GM19467 (cell line): Measurements from ENCODE around the gene CBLL1.

Experiments
- ATAC-seq: cut with Tn5 transposase; IDR thresholded peaks from one replicate; pipeline ENCODE4 v1.9.1; 2021; ENCODE audit warnings: mild to moderate bottlenecking, moderate library complexity; ENCODE audit not compliant: unreplicated experiment

The CBLL1 gene, protein sequence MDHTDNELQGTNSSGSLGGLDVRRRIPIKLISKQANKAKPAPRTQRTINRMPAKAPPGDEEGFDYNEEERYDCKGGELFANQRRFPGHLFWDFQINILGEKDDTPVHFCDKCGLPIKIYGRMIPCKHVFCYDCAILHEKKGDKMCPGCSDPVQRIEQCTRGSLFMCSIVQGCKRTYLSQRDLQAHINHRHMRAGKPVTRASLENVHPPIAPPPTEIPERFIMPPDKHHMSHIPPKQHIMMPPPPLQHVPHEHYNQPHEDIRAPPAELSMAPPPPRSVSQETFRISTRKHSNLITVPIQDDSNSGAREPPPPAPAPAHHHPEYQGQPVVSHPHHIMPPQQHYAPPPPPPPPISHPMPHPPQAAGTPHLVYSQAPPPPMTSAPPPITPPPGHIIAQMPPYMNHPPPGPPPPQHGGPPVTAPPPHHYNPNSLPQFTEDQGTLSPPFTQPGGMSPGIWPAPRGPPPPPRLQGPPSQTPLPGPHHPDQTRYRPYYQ

DNA sequence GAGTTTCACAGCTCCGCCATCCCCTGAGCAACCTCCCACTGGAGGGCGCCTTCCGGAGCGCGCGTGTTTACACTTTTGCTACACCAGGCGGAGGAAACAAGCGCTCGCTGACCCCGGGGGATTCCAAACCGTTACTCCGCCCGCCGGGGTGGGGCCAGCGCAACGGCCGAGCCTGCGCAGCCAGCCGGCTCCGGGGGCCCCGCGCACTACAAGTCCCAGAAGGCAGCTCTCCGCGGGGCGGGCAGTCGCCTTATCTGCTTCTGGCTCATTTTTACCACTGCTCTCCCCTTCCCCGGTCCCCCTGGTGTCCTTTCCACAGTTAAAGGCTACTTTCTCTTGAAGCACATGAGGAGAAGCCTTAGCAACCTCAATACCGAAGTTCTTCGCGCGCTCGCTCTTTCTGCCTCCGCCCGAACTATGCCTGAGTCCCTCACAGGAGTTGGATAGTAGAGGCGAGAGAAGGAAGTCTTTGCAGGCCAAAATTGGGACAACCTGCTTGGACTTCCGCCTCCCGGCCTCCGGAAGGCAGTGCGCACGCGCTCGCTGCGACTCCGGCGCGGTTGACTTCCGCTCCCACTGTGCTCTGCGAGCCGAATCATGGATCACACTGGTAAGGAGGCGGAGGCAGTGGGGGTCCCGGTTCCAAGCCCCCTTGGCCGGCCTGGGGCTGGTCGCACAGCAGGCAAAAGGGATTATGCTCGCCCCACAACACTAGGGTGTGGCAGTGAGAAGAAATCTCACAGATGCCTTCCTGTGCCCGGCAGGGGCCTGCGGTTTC, at the start of gene CBLL1:
CBLL1 (plus strand) TSS at position 576 of the 778 bp plus-strand sequence; CDS start at position 598, 22 bp downstream.
- peak; percentile 91 for ATAC-seq

DNA sequence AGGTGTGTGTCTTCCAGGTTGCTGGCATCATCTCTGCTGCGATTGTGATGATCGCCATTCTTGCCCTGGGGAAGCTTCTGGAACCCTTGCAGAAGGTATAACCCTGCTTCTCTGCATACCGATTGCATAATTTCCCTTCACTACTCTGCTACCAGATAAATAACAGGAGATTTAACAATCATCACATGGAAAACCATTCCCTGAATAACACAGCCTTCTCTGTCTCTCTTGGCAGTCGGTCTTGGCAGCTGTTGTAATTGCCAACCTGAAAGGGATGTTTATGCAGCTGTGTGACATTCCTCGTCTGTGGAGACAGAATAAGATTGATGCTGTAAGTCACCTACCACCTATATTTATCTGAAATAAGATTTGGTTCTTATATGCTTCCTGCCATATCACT, 49.6 kb upstream of the CBLL1 start:
- no peak for ATAC-seq

DNA sequence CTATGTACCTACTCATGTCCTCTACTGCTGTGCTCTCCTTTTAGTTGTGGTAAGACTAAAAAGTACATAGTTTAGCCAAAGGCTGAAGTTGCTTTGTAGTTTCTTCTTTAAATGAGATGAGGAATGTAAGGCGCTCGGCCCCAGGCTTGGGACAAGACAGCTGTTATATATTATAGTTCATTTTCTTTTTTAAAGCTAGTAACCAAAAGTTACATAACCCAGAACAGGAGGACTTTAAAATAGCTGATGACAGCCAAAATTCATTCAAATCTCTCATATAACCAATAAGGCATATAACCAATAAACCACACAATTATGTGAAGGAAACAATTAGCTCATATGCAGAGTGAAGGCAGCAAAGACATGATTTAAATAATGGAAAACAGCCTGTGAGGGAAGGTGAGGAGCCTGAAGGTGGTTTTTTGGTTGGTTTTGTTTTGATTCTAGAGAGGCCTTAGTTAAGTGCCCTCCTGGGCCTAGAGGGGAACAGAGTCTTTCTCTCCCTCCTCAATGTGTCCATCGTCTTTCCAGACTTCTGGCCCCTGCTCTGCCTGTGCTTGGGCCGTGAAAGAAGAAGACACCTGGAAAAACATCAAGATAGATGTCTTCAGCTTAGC, 47.5 kb upstream of the CBLL1 start:
- ATAC-seq, result no peak

DNA sequence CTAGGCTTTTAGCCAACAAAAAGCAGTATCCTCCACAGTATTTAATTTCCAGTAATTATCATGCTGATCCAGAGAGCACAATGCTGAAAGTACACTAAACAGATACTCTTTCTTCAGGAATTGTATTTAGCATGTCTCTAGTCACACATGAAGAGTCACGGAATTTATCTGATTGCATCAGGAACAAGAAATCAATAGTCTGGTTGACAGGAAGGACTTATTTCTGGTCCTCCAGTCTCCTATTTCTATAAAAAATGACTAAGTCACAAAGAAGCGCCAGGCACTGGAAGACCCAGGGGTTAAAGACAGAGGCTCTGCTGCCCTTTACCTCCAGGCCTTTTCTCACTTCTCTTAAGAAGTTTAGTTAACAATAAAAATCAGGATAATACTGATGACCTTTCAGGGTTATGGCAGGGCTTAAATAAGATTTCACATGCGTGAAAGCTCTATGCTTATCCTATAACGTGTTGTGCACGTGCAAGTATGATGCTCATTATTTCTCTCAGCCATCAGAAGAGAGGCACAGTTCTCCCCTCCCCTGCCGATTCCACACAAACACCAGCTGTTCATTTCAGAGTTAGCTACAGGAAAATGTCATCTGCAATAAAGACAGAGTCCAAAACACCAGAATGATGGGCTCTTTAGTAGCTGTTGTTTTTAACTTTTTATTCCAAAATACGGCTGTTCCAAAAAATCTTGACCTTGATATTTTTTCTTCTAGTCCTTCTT, 46.5 kb upstream of the CBLL1 start:
- ATAC-seq, result no peak

DNA sequence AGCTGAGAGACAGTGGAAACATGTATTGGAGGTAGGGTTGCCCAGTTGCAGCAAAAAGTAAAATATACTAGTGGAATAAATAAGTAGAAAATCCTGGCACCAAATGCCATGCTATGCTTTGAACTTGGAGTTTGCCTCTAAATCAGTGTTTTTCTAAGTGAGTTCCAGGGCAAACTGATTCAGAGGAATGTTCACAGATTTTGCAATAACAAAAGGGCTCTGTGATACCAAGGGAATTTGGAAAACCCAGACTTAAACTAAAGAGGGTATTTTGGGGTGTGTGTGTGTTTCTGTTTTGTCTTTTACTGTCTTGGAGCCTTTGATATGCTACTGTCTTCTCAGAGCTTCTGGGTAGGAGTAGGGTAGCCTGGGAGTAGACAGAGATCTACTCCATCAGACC, 43.4 kb upstream of the CBLL1 start:
- no peak for ATAC-seq

DNA sequence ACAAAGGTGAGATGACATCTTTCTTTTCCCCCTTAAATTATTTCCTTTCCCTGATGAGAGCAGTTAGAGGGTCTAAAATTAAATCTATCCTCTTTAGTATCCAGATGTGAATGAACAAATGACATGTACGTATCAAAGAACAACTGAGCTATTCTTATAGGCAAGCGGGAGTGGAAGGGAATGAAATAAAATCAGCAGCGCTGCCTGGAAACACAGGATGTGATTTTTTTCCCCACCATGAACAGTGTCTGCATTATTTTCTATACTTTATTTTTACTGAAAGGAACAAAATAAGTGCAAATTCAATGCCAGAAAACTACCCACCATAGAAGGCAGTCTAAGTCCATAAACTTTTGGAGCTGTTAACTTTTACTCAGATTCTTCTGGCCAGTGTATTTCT, 42.8 kb upstream of the CBLL1 start:
- ATAC-seq, result no peak

DNA sequence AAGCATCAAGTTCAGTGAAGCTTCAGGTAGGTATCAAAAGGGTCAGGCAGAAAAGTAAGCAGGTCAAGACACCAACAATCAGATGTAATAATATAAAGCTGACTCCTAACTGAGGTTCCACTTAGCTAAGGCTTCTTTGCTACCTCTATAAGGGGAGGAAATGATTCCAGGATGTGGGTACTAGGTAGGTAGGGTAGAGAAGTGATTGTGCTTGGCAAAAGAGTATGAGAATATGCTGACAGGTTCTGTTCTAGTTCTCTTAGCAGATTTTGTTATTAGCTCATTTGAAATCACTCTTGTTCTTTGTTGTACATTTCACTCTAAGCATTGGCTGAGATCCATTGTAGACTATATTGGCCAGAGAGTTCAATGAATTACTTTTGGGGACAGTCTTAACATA, 40.7 kb upstream of the CBLL1 start:
- ATAC-seq, result no peak

DNA sequence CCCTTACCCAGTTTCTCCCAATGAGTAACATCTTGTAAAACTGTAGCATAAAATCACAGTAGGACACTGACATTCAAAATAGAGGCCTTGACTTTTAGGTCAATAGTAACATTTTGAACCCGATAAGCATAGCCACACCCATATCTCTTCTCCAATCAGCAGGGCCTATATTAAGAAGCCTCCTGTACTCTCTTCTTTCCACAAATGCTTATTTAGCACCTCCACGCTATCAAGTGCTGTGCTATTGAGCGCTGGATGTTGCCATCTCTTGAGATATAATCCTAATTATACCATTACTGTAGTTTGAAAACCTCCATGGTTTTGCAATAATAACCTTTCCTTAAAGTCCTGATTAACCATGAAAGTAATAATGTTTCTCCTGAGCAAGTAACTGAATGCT, 40.1 kb upstream of the CBLL1 start:
- ATAC-seq, result no peak

DNA sequence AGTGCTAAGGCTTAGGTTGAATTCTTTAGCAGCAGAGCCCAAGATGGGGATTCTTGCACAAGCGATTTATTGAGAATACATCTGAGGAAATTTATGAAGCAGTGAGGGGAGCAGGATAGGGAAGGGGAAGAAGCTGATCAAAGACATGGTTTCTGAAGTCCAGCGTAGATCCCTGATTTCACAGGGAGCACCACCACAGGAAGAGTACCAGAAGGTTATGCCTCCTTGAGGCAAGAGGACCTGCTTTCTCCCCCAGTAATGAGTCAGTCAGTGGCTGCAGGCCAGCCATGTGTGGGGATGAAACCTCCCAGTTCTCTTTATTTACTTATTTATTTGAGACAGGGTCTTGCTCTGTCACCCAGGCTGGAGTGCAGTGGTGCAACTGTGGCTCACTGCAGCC, 35.0 kb upstream of the CBLL1 start:
- no peak for ATAC-seq

DNA sequence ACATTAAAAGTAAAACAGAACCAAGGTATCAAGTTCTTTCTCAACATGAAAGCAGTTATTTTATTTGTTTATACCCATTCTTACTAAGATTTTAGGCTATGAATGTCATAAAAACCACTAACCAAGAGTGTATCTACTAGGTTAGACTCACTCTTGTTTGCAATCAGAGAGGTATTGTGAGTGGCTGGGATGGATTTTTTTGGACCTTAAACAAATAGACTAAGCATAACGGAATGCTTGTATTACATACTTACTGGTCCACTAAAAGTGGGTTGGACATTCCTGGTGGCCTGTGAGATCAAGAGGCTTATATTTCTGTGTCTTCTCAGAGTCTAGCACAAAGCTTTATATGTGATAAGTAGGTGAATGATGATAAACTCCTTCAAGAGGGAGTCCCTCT, 32.6 kb upstream of the CBLL1 start:
- no peak for ATAC-seq

DNA sequence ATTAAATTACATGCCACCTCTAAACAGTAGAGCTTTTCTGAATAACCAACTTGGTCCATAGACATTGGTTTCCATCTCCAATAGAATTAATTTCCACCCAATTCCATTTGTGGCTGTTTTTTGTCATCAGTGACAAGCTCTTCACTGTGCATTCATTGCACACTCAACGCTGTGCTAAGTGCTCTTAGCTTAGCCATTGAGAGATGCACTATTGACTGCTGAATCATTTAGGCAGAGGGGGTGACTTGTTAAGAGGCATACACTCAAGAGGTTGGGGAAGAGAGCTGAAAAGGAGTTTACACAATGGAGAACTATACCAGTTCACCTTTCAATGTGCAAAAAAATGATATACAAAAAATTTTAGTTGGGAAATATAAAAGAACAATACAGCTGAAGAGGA, 31.9 kb upstream of the CBLL1 start:
- no peak for ATAC-seq

DNA sequence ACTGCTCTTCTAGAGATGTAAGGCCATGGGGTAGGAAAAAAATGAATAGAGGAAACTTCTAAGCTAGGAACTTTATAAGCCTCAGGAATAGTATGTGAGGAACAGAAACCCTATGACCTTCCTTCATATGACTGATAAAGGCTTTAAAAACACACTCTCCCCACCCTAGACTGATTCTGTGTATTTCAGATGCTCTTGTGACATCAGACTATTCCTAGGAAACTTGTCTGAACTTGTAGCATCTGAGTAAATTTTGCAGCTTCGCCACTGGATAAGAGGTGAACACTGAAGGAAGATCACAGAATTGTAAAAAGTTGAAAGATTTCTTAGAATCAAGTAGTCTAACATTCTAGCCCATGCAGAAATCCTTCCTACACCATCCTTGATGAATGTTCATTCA, 31.0 kb upstream of the CBLL1 start:
- no peak for ATAC-seq

DNA sequence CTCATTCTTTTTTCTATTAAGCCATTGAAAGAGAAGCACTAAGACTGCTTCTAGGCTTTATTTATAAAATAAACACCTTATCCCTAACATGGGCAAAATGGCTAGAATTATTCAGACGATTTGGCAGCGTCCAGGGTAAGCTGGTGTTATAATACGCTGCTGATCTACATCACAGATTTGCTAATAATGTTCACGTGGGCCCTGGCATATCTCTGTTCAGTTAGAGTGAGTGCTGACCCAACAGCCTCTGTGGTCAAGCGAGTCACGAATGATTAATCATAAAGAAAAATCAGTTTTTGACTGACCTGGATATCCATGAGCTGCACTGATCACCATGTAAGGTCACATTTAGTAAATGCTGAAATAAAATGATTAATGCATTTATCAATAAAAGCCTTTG, 28.4 kb upstream of the CBLL1 start:
- no peak for ATAC-seq

DNA sequence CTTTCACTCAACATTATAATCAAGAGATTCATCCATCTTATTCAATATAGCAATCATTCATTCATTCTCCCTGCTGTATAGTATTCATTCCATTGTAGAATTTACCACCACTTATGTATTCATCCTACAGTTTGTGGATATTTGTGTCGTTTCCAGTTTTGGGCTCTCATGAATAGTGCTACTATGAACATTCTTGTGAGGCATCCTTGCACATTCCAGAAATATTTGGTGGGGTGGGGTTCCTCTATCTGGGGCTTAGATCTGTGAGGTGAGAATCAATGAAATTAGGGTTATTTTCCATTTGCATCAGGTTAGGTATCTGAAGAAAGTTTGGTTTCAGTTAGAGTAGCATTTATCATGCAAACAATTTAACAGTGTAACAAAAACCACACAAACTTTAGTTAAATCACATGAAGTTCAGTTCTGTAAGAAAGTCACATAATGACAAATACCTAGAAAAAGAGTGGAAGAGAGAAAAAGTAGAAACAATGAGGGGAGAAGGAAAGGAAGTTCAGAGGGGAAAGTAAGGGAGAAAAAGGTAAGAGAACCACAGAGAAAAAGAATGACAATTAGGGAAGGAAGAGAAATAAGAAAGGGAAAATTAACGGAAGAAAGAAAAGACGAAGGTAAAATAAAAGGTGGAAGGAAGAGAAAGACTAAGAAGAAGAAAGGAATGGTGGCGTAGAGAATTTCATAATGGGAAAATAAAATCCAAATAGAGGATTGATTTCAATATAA, 25.3 kb upstream of the CBLL1 start:
- no peak for ATAC-seq

DNA sequence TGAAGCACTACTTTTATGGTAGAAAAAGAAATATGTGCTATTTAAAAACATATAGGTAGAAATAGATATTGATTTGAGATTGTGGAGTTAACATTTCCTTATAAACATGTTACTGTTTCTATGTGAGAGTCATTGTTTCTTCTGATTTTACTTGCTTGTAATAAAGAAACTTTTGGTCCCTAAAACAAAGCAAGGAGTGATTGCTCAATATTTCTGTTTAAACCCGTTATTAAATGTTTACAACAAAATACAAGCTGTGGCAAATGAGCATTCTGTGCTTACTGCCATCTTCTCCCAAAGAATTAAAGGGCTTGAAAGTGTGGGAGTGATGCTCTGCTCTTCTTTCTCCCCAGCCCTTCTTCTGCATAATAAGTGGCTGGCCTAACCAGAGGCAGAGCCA, 22.7 kb upstream of the CBLL1 start:
- ATAC-seq, result no peak

DNA sequence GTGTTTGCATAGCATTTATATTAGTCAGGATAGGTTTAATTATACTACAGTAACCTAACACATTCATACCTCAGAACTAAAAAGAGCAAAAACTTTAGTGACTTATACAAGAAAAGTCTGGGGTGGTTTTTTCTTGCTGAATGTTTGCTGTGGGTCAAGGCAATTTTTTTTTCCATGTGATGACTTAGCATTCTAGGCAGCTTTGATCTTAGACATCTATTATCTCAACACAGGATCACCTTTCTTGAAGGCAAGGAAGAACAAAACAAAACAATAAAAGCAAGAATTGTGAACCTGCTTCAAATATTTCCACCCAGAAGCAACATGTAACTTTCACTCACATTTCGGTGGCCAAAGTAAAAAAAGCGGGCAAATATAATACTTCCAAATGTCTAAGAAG, 20.7 kb upstream of the CBLL1 start:
- no peak for ATAC-seq

DNA sequence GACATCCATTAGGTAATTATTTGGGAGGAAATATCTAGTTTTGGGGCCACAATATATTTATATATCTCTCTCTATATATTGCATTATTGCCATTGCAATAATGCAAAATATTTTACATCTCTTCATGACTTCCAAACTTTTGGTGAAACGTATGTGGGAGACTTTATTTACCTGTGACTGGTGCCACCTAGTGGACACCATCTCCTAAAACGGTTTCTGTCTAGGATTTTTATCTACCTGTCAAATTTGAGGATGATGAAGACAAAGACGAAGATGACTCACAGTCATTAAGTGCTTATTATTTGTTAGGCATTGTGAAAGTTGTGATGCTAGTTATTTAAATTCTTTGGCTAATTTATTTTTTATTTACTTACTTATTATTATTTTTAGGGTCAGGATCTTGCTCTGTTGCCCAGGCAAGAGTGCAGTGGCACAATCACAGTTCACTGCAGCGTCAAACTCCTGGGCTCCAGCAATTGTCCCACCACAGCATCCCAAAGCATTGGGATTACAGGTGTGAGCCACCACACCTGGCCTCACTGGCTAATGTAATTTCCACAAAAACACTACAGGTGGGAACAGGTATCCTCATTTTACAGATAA, 18.7 kb upstream of the CBLL1 start:
- ATAC-seq, result no peak

DNA sequence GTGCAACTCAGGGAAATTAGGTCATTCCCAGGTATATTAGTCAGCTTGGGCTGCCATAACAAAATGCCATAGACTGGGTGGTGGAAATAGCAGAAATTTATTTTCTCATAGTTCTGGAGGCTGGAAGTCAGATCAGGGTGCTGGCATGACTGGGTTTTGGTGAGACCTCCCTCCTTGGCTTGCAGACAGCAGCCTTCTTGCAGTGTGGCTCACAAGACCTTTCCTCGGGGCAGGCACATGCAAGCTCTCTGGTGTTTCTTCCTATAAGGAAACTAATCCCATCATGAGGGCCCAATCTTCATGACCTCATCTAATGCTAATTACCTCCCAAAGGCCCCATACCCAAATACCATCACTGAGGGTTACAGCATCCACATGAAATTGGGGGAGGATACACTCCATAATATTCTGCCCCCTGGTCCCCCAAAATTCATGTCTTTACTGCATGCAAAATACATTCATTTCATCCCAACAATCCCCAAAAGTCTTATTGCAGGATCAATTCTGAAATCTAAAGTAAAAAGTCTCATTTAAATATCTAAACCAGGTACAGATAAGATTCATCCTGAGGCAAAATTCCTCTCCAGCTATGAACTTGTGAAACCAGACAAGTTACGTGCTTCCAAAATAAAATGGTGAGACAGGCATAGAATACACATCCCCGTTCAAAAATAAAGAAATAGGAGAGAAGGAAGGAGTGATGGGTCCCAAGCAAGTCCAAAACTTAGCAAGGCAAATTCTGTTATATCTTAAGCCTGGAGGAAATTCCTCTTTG, 17.4 kb upstream of the CBLL1 start:
- ATAC-seq, result no peak

DNA sequence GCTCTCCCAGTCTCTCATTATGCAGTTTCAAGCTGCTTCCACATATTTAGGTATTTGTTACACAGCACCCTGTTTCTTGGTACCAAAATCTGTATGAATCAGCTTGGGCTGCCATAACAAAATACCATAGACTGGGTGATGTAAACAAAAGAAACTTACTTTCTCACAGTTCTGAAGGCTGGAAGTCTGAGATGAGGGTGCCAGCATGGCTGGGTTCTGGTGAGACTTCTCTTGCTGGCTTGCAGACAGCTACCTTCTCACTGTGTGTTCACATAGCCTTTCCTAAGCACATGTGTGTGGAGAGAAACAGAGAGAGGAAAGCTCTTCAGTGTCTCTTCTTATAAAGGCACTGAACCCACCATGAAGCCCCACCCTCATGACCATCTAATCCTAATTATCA, 15.7 kb upstream of the CBLL1 start:
- ATAC-seq, result no peak
